B cell (primary cell): ENCODE results near the gene SGIP1.
"Not testable (repeated sequence)": the region's sequence is repeated elsewhere in the genome, so short reads cannot be mapped to it uniquely, and the experiment has no call there.

Source experiments
- CTCF ChIP-seq: fragments of 200-600 bp; IDR thresholded peaks from one replicate; pipeline ENCODE4 v1.8.0; 2022; ENCODE audit warnings: antibody characterized with exemption, mild to moderate bottlenecking
- EZH2 ChIP-seq: IDR thresholded peaks from 2 replicates; pipeline ENCODE4 v1.6.1; 2012; ENCODE audit warnings: borderline replicate concordance, low read depth, mild to moderate bottlenecking, moderate library complexity, low read length; ENCODE audit not compliant: insufficient read depth, poor library complexity, severe bottlenecking

GRCh38 chr1:66734531-66734930 lies 200.6 kb downstream of the SGIP1 start:
- not testable (repeated sequence) for TF ChIP-seq CTCF, EZH2
